ENCODE results near the gene ZNF585A.
"Not testable (repeated sequence)": the region's sequence is repeated elsewhere in the genome, so short reads cannot be mapped to it uniquely, and the experiment has no call there.

The ZNF585A gene

DNA sequence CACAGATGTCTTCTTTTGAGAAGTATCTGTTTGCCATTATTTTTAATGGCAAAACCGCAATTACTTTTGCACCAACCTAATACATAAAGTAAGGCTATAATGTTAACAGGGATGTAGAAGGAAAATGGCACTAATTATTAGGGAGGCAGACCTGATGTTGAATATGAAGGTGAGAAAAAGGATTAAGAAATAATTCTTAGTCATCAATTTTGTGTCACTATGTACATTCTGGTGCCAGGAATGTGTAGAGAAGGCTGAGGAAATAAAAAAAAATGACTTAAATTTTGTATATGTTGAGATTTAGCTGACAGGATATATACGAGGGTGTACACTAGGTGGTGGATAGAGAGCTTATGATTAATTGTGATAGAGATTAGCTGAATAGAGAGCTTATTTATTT, 25.3 kb upstream of the ZNF585A start:
- TF ChIP-seq, protein P1, sequence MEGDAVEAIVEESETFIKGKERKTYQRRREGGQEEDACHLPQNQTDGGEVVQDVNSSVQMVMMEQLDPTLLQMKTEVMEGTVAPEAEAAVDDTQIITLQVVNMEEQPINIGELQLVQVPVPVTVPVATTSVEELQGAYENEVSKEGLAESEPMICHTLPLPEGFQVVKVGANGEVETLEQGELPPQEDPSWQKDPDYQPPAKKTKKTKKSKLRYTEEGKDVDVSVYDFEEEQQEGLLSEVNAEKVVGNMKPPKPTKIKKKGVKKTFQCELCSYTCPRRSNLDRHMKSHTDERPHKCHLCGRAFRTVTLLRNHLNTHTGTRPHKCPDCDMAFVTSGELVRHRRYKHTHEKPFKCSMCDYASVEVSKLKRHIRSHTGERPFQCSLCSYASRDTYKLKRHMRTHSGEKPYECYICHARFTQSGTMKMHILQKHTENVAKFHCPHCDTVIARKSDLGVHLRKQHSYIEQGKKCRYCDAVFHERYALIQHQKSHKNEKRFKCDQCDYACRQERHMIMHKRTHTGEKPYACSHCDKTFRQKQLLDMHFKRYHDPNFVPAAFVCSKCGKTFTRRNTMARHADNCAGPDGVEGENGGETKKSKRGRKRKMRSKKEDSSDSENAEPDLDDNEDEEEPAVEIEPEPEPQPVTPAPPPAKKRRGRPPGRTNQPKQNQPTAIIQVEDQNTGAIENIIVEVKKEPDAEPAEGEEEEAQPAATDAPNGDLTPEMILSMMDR (IDR thresholded peaks at IDR 0.05; ENCODE audit: insufficient read depth, low read depth, low read length, missing control alignments): no peak
- H3K4me3 ChIP-seq (ENCODE audit: low read length): no peak overlapping the region
- no peak for DNase-seq (ENCODE audit: low read depth)

DNA sequence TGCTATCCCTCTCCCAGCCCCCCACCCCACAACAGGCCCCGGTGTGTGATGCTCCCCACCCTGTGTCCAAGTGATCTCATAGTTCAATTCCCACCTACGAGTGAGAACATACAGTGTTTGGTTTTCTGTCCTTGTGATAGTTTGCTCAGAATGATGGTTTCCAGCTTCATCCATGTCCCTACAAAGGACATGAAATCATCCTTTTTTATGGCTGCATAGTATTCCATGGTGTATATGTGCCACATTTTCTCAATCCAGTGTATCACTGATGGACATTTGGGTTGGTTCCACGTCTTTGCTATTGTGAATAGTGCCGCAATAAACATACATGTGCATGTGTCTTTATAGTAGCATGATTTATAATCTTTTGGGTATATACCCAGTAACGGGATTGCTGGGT, 24.6 kb upstream of the ZNF585A start:
- not testable (repeated sequence) for H3K4me3 ChIP-seq (ENCODE audit: low read length); DNase-seq (ENCODE audit: low read depth)

DNA sequence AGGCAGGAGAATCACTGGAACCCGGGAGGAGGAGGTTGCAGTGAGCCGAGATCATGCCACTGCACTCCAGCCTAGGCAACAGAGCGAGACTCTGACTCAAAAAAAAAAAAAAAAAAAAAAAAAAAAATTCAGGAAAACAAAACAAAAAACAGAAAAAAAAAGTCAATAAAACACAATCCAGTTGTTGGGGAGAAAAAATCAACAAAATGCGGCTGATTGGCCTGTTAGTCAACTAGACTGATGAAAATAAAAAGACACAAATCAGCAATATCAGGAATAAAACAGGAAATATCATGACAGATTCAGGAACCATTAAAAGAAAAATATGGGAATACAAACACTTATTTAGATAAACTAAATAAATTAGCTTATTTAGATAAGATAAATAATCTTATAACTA, 22.8 kb upstream of the ZNF585A start:
- not testable (repeated sequence) for H3K4me3 ChIP-seq (ENCODE audit: low read length); DNase-seq (ENCODE audit: low read depth)

DNA sequence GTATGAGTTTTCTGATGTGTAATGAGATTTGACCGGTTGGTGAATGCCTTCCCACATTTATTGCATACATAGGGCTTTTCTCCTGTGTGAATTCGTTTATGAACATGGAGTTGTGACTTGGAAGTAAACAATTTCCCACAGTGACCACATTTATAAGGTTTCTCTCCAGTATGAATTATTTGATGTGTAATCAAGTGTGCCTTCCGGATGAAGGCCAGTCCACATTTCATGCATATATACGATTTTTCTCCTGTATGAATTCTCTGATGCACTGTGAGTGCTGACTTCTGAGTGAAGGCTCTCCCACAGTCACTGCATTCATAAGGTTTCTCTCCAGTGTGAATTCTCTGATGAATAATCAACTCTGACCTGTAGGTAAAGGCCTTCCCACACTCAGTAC, 13.6 kb upstream of the ZNF585A start:
- not testable (repeated sequence) for DNase-seq (ENCODE audit: low read depth); H3K4me3 ChIP-seq (ENCODE audit: low read length)

DNA sequence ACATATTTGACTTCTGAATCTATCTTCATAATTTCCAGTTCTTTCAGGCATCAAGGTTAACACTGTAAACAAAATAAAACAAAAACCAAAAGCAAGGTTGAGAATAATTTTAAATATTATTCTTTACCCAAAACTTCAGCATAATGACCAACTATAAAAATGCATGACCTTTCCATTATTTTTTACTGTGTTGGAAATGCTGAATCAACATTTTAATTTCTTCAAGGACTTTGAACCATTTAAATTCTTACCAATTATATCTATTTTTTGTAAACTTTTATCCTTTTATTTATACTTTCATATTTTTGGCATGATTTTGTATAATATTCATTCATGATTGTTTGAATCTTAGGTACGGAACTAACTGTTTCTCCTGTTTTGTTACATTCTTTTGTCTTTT, 6.9 kb downstream of the ZNF585A start:
- no peak overlapping the region for H3K4me3 ChIP-seq (ENCODE audit: low read length)
- TF ChIP-seq, protein P1 (IDR thresholded peaks at IDR 0.05; ENCODE audit: insufficient read depth, low read depth, low read length, missing control alignments): no peak

DNA sequence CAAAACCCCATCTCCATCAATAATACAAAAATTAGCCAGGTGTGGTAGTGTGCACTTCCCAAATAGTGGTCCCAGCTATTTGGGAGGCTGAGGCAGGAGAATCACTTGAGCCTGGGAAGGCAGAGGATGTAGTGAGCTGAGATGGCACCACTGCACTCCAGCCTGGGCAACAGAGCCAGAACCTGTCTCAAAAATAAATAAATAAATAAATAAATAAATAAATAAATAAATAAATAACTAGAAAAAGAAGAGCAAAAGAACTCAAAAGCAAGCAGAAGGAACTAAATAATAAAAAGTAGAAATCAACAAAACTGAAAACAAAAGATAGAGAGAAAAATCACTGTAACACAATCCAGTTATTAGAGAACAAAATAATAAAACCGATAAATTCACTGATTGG, 12.3 kb downstream of the ZNF585A start:
- DNase-seq (ENCODE audit: low read depth): no peak
- no peak overlapping the region for H3K4me3 ChIP-seq (ENCODE audit: low read length)
- TF ChIP-seq, protein P1 (IDR thresholded peaks at IDR 0.05; ENCODE audit: insufficient read depth, low read depth, low read length, missing control alignments): no peak

More for the DNA sequence above, 6.9 kb downstream of the ZNF585A start:
- DNase-seq (ENCODE audit: low read depth): no peak

DNA sequence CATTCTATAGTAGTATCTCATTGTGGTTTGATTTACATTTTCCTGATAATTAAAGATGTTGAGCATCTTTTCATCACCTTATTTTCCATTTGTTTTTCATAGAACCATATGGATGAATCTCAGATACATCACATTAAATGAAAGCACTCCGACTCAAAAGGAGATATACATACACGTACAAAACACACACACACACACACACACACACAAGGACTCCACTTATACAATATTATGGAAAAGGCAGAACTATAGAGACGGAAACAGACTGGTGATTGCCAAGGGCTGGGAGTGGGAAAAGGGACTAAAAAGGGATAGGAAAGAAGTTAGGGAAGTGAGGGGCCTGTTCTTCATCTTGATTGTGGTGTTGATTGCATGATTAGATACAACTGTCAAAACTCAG, 24.3 kb downstream of the ZNF585A start:
- H3K4me3 ChIP-seq (ENCODE audit: low read length): no peak overlapping the region
- TF ChIP-seq, protein P1 (IDR thresholded peaks at IDR 0.05; ENCODE audit: insufficient read depth, low read depth, low read length, missing control alignments): no peak

DNA sequence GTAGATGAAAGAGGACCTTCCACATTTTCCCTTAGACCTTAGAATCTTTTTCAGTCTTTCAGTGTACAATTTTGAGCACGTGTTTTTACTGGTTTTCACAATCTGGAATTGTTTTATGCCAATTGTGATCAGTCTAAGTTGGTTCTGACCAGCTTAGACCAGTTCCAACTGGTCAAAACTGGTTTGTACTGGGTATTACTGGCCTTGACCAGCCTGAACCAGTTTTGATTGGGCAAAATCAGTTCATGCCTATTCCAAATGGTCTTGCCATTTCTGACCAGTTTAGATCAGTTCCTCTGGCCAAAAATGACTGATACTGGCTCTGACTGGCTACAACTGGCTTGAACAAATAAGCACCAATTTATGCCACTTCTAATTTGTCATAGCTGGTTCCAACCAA, 36.4 kb downstream of the ZNF585A start:
- no peak overlapping the region for H3K4me3 ChIP-seq (ENCODE audit: low read length)
- no peak for DNase-seq (ENCODE audit: low read depth)
- TF ChIP-seq, protein P1 (IDR thresholded peaks at IDR 0.05; ENCODE audit: insufficient read depth, low read depth, low read length, missing control alignments): no peak

More for the DNA sequence above, 24.3 kb downstream of the ZNF585A start:
- no peak for DNase-seq (ENCODE audit: low read depth)

DNA sequence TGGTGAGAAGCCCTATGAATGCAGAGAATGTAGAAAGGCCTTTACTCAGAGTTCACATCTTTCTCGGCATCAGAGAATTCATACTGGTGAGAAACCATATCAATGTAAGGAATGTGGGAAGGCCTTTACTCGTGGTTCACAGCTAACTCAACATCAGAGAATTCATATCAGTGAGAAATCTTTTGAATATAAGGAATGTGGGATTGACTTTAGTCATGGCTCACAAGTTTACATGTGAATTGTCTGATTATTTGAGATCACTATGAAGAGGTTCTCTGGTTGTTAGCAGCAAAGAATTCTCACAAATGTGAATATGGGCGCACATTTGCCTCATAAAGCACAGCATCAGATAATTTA, 43.7 kb downstream of the ZNF585A start:
- no peak for DNase-seq (ENCODE audit: low read depth)
- TF ChIP-seq, protein P1 (IDR thresholded peaks at IDR 0.05; ENCODE audit: insufficient read depth, low read depth, low read length, missing control alignments): no peak
- H3K4me3 ChIP-seq (ENCODE audit: low read length): no peak overlapping the region
